GM18873 (cell line): Measurements from ENCODE around the gene SLX1B.
"Not testable (repeated sequence)": the region's sequence is repeated elsewhere in the genome, so short reads cannot be mapped to it uniquely, and the experiment has no call there.

Experiments
- ATAC-seq: cut with Tn5 transposase; IDR thresholded peaks from one replicate; pipeline ENCODE4 v1.9.1; 2021; ENCODE audit warnings: mild to moderate bottlenecking, moderate library complexity, moderate number of reproducible peaks; ENCODE audit not compliant: unreplicated experiment, low FRiP score

The SLX1B gene

GRCh38 chr16:29454269-29454668 lies at the start of gene SLX1B, which contains the start of gene BOLA2:
Gene SLX1B (plus strand): TSS chr16:29454533.
Gene BOLA2 (minus strand): TSS chr16:29454351. CDS start chr16:29454253, 98 bp downstream.
- peak; percentile 88 for ATAC-seq

DNA sequence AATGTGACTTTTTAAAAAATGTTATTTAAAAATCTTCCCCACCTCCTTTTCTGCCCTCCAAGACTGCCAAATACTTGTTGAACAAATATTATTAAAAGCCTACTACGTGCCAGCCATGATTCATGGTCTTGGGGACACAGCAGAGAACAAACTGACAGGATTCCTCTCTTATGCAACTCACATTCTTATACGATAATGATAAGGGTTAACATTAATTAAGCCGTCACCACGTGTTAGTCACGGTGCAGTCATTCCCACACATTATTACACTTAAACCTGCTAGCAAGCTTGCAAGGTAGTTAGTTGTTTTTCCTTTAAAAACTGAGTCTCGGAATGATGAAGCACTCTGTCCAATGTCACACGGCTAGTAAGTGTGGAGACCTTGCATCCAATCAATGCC lies 49.1 kb upstream of the SLX1B start:
- not testable (repeated sequence) for ATAC-seq

DNA sequence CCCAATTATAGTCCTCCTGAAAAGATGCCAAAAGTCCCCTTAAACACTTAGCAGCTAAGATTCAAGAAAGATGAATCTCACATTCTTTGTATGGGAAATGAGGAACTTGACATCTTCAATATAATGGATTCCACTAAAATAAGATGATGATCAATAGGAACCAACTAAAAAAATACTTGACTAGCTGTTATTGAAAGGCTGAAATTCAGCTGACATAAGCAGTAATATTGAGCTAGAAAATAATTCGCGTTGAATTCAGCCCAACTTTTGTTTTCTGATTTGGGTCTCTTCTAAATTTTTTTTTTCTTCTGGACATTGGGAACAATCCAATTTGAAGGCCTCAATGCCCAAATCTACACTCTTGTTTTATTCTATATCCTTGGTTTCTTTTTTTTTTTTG lies 30.7 kb upstream of the SLX1B start:
- ATAC-seq, result not testable (repeated sequence)

DNA sequence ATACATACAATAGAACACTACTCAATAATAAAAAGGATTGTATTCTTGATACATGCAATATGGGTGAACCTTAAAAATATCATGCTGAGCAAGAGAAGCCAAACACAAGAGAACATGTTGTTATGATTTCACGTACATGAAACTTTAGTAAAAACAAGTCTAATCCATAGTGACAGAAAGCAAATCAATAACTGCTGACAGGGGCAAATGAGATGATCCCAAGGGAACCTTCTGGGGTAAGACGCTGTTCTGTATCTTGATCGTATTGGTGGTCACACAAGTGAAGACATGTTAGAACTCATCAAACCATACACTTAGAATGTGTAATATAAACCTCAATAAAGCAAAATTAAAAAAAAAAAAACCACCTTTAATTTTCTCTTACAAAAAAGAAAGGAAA lies 28.9 kb upstream of the SLX1B start:
- not testable (repeated sequence) for ATAC-seq

- not testable (repeated sequence) for ATAC-seq
These were observed 579 bp upstream of the SLX1B start for GRCh38 chr16:29453754-29454153.

- ATAC-seq, result peak; percentile 40
These were observed 495 bp downstream of the SLX1B start for GRCh38 chr16:29454828-29455227.

DNA sequence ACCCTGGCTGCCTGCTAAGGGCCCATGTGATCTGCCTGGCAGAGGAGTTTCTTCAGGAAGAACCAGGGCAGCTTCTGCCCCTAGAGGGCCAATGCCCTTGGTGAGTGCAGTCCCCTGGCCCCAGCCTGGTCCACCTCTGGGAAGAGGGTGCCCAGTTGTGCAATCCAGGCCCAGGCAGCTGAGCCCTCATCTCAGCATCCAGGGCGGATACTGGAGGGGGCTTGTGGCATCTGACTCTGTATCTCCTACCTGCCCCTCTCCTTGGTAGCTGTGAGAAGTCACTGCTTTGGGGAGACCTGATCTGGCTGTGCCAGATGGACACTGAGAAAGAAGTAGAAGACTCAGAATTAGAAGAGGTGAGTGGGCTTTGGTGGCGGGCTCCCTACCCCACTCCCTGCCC lies 3.3 kb downstream of the SLX1B start:
- not testable (repeated sequence) for ATAC-seq

- ATAC-seq, result not testable (repeated sequence)
These were observed 5.6 kb downstream of the SLX1B start, which contains the start of gene SULT1A4 for GRCh38 chr16:29459706-29460646. Gene SULT1A4 (plus strand): TSS chr16:29459913. CDS start chr16:29461386, 1,473 bp downstream.

DNA sequence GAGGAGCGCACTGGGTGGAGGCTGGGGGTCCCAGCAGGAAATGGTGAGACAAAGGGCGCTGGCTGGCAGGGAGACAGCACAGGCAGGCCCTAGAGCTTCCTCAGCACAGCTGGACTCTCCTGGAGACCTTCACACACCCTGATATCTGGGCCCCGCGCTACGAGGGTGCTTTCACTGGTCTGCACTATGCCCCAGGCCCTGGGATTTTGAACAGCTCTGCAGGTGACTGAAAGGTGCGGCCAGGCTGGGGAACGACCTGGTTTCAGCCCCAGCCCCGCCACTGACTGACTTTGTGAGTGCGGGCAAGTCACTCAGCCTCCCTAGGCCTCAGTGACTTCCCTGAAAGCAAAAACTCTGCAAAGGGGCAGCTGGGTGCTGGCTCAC lies 6.3 kb downstream of the SLX1B start:
- ATAC-seq, result not testable (repeated sequence)

GRCh38 chr16:29465985-29466824 lies 11.9 kb downstream of the SLX1B start:
- not testable (repeated sequence) for ATAC-seq

GRCh38 chr16:29466904-29467303 lies 12.6 kb downstream of the SLX1B start:
- ATAC-seq, result not testable (repeated sequence)

DNA sequence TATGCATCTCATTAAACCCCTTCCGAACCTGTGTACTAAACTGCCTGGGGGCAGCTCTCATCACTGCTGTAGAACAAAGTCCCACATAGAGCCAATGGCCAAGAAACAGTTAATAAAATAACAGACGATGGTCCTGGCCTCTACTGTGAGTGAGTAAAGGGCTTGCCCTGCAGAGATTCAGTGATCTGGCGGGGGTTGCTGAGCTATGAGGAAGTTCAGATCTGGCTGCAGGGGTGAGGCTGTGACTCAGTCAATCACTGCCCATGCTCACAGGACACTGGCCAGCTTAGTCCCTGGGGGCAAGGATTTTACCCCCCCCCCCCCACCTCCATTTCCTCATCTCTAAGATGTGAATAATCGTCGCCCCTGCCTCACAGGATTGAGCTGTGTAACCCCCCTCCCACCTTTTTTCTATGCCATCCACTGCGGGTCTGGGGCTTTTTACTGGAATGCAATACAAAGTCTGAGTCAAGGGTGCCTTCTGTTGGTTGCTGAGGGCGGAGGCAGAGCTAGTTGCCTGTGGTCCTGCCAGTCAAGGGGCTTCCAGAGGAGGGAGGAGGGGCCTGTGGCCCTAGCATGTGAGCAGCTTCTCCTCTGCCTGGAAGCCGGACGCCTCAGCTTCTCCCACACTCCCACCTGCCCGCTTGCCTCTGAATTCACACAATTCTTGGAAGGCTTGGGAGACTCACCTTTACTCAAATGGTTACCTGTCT lies 13.5 kb downstream of the SLX1B start:
- not testable (repeated sequence) for ATAC-seq

DNA sequence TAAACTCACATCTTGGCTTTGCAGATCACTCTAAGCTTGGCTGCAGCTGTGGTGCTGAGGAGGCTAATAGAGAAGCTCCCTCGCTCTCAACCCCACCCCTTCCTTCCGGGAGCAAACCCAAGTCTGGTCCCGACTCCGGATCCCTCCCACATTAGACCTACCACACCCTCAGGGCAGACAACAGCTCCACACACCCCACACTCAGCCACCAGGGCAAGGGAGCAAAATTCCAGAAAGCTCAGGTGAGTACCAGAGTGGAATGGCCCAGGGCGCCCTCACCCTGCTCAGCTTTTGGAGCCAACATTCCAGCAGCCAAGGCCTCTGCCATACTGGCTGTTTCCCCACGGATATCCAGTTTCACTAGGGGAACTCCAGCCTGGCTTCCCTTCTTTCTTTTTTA lies 15.3 kb downstream of the SLX1B start:
- not testable (repeated sequence) for ATAC-seq

GRCh38 chr16:29472065-29472464 lies 17.7 kb downstream of the SLX1B start:
- ATAC-seq, result not testable (repeated sequence)

- not testable (repeated sequence) for ATAC-seq
These were observed 27.9 kb downstream of the SLX1B start for GRCh38 chr16:29482276-29482675.

- not testable (repeated sequence) for ATAC-seq
These were observed 52.0 kb downstream of the SLX1B start, which contains the start of gene NPIPB12 for GRCh38 chr16:29506308-29506707. Gene NPIPB12 (minus strand): TSS chr16:29506408.
